Measurements from ENCODE around the gene CFAP43.
"Not testable (repeated sequence)": the region's sequence is repeated elsewhere in the genome, so short reads cannot be mapped to it uniquely, and the experiment has no call there.

CFAP43 gene

DNA sequence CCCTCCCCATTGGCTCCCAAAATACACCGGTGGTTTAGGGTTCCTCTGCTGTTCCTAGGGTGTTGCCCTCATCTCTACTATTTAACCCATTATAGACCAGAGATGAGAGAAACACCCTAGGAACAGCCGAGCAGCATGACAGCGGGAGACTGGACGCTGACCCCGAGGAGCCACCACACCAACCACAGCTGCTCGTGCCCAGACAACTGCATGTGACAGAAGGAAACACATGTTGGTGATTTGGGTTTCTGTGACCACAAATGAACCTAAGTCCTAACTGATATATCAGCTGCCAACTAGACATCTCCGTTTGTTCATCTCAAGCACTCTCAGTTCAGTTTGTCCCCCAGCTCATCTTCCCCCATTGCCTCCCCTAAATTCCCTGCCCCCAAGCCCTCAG is 13.4 kb downstream of the CFAP43 start:
- DNase-seq: no peak

DNA sequence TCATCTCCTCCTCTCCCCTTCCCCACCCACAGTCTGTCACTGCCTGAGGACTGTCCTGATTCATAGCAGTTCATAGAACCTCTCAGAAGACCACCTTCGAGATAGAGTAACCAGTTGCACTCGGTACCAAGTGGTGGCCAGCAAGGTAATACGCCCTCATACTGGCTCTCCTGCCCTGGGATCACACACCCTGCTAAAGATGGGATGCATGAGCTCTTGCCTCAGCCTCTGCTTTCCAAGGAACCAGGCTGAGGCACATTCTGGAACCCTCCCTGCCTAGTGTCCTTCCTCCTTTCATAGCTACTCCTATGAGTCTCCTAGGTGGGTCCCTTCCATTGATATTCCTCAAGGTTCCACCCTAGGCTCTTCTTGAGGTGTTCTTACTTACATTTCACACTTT is 15.5 kb downstream of the CFAP43 start:
- DNase-seq: no peak

DNA sequence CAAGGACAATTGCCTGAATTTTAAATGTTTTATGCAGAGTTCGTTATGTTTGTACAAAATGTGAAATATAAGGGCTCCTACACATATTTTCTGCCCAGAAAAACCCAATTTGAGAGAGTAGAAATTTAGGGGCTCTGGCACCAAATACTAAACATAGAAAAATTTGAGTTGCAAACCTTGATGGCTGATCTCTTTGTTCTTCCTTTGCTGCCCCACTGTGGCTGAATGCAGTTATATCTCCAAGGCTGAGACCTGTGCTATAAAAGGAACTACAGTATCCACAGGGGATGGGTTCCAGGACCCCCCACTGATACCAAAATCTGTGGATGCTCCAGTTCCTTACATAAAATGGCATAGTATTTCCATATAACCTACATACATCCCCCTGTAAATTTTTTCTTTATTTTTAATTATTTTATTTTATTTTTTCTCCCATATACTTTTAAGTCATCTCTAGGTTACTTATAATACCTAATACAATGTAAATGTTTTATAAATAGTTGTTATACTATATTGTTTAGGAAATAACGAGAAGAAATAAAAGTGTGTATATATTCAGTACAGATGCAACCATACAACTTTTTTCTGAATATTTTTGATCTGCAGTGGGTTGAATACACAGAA is 22.5 kb downstream of the CFAP43 start:
- peak; percentile 12 to 72 (median 29) for DNase-seq

DNA sequence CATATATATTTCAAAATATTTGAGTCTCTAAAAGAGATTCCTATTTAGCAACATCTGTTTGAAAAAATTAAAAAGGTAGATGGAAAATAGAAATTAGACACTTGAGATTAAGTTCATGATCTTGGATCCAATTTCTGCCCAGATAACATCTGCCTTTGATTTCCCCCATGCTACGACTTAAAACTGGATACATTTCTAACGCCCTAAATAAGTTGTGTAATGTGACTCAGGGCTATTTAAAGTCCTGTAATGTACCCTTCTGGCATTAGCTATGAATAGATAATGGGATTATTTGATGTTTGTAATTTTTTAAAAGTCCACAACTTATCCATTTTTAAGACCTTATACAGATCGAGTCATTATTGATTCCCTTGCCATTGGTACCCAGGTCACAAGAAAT is 23.4 kb downstream of the CFAP43 start:
- no peak for DNase-seq

DNA sequence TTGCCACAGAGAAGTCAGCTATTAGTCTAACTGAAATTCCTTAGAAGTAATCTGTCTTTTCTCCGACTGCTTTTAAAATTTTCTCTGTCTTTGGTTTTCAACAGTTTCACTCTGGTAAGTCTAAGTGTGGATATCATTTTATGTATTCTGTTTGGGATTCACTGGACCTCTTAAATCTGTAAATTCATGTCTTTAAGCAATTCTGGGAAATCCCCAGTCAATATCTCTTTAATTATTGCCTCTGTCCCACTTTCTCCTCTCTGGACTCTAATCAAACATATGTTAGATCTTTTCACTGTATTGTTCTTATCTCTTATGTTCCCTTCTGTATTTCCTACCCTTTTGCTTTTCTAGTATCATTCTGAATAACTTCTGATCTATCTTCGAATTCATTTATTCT is 29.9 kb downstream of the CFAP43 start:
- DNase-seq: no peak

DNA sequence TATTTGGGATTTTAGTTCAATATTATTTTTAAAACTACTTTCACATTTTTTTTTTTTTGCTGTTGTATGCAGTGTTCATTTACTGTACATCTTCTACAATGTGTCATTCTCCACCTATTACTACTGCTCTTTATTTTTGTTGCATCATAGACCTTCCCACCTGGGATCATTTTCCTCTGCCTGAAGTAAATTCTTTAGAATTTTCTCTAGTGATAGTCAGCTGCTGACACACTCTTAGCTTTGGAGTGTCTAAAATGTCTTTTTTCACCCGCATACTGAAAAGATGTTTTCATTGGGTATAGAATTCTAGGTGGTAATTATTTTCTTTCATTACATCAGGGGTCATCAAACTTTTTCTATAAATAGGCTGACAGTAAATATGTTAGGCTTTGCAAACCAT is 30.5 kb downstream of the CFAP43 start:
- DNase-seq: no peak

DNA sequence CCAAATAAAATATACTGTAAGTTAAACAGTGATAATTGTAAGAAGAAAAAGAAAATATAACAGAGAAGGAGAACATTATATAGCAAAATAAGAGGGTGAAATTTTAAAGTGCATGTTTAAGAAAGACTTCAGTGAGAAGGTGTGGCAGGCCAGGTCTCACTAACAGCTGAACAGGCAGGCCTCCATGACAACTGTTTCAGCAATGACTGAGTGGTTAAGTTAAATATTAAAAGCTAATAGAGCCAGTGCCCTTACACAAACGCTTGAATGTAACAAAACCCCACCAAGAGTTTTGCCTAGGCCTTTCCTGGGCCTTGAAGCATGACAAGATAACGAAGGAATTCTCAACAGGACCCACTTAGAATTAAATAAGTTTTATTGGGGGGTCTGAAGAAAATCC is 32.6 kb downstream of the CFAP43 start:
- no peak for DNase-seq

DNA sequence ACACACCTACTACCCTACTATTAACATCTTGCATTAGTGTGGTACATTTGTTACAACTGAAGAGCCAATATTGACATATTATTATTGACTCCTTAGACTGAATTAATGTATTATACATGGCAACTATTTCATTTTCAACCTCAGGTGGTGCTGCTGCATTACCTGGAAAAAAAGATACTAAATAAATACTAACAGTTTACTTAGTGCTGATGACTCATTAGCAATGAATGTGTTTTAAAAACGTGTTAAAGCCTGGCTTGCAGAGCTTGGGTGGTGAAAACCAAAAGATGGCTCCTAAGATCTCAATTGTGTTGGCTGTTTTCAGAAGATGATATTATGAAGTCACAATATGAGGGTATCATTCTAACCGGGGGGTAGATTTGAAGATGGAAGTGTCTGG is 34.8 kb downstream of the CFAP43 start:
- peak in 2 of 3 experiments; percentile 5 to 51 for DNase-seq

DNA sequence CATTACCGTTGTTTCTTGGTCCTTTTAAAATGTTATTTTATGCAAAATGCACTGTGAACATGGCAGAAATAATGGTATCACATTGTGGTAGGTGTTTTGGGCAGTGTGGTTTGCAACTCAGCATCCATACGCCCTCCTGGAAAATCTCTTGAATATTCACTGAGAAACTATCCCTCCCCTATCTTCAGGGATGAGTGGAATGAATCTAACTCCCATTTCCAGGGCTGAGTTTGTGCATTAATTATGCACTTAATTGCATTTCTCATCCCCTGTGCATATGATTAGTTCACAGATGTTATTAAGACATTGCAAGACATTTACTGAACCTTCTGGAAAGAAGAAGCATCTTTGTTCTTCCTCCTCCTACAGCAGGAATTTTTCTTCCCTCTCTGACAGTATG is 36.5 kb downstream of the CFAP43 start:
- no peak for DNase-seq

DNA sequence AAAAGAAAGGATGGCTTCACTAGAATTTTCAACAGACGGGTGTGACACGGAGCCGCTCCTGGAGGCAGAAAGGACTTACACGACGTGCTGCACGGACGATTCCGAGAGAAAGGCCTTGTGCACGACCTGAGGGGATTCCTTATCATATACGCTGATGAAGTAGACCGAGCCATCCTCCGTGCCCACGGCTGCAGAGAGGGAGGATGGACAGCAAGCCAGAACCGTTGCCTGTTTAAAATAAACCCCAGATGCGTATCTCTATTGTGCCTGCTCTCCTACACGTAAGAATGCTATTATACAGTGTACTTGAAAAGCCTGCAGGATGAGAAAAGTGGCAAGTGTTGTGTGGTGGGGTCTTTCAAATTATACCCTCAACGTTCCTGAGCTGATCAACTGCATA is 38.4 kb downstream of the CFAP43 start:
- no peak for DNase-seq

DNA sequence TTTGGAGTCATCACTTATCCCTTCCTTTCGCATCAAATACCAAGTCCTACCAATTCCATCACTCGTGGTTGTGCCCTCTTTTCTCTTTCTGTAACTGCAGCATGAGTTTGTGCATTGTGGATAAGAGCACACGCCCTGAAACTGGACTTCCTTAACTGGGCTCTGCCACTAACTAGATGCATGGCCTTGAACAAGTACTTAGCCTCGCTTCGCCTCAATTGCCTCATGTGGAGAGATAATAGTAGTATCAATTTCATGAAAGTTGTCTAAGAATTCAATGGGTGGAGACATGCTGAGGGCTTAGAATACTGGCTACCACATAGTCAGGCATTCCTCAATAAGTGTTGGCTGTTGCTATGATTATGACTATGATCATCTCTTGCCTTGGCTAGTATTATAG is 41.5 kb downstream of the CFAP43 start:
- DNase-seq: peak in 1 of 3 experiments; percentile 4

DNA sequence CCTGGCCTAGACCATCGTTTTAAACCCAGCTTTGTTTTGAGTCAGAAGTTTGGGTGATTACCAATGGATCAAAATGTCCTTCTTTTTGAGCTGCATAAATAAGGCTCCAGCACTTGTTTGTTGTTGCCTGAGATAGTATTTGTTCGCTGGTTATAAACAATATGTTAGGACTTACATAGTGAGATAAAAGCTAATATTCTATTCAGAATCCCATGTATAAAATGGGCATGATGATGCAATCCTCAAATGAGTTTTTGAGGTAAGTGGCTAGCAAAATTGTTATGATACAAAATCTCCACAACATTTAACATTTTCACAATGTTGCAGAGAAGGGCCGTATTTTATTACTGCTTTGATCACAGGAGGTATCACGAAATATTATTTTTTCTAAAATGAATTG is 48.5 kb downstream of the CFAP43 start:
- DNase-seq: no peak

DNA sequence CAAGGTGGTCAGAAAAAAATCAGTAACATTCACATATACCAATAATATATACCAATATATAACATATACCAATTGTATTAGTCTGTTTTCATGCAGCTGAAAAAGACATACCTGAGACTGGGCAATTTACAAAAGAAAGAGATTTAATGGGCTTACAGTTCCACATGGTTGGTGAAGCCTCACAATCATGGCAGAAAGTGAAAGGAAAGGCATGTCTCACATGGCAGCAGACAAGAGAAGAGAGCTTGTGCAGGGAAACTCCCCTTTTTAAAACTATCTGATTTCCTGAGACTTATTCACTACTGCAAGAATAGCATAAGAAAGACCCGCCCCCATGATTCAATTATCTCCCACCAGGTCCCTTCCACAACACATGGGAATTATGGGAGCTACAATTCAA is 58.0 kb downstream of the CFAP43 start:
- not testable (repeated sequence) for DNase-seq

DNA sequence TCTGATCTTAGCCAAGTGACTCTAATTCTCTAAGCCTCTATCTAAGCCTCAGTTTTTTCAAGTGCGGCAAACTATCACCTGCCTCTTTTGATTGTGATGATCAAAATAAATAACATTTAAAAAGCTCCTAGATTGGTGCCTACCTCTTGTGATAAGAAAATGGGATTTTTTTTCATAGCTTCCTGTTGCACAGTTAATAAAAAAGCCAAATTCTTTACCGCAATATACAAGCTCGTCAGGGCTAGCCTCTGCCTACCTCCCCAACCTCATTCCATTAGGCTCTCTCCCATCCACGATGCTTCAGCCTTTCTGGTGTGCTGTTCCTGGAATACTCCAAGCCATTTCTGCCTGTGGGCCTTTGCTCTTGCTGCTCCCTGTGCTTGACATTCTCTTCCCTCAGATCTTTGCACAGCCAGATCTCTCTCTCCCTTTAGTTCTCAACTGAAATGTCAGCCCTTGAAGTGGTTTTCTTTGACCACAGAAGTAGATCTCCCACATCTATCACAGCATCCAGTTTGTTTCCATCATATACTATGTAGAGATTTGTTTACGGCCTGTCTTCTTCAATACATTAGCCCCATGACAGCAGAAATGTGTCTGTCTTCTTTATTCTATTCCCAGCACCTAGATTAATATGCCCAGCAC is 61.4 kb downstream of the CFAP43 start:
- DNase-seq: no peak

DNA sequence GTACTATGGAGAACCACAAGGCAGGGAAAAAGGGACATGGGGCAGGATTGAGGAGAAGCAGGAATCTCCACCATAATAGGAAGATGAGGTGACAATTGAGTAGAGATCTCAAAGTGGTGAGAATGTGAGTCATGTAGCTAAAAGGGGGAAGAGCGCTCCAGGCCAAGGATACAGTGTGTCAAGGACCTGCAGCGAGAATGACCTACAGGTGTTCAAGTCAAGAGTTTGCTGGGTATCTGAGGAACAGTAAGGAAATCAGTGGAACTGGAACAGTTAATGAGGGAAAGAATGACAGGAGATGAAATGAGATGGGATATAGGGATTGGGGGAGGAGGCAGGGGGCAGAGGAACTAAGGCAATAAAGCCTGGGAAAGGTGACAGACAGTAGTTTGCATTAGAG is 76.6 kb downstream of the CFAP43 start:
- no peak for DNase-seq

DNA sequence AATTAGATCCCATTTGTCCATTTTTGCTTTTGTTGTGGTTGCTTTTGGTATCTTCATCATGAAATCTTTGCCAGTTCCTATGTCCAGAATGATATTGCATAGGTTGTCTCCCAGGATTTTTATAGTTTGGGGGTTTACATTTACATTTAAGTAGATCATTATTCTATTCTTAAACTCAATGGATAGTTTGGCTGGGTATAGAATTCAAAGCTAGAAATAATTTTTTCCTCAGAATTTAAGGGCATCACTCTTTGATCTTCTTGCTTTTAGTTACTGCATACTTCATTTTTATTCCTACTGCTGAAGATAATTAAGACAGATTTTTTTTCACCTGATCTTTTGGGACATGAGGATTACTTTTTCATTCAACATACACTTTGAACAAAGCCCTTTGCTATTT is 80.4 kb downstream of the CFAP43 start:
- no peak for DNase-seq

DNA sequence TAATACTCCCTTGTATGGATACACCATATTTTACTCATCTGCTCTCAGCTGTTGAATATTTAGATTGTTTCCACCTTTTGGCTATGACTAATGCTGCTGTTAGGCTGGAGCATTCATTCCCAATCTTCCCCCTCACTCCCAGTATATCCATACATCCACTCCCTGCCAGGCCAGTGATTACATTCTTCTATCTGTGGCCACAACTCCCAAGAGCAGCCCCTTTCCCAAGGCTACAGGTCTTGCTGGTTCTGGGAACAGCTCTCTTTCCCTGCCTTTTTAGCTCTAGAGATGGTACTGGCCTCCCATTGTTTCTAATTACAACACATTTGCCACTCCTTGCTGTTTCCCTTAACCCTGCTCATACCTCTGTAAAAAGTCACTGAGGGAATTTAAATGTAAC is 82.0 kb downstream of the CFAP43 start:
- DNase-seq: no peak

DNA sequence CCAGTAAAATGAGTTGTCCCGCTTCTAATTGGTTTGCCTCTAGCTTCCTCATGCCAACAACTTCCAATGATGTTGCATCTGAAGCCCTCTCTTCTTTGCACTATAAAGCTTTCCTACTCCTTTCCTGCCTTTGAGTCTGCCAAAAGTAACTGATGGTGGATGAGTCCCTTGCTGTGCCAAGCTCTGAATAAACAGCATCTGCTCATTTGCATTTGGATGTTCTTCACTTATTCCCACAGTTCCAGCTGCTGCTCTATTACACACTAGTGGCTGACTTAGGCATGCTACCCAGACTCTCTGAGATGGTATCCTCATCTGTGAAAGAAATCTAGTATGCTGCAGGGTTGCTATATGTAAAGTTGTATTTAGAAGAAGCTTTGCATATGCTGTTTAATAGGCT is 85.3 kb downstream of the CFAP43 start:
- no peak for DNase-seq

DNA sequence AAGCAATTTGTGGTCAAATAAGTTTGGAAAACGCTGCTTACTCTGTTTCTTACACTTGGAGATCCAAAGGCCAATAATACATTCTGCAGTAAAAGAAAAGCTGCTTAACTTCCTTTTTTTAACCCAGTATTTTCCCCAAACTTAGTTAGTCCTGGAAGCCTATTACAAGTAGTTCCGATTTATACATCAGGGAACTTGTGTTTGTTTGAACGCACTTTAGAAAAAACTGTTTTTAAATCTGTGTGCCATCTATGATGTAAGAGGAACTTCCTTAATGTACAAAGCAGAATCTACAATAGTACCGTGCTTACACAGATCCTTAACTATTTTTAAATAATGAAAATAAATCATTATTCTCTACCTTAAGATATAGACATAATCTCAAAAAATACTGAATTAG is 87.2 kb downstream of the CFAP43 start:
- no peak for DNase-seq

DNA sequence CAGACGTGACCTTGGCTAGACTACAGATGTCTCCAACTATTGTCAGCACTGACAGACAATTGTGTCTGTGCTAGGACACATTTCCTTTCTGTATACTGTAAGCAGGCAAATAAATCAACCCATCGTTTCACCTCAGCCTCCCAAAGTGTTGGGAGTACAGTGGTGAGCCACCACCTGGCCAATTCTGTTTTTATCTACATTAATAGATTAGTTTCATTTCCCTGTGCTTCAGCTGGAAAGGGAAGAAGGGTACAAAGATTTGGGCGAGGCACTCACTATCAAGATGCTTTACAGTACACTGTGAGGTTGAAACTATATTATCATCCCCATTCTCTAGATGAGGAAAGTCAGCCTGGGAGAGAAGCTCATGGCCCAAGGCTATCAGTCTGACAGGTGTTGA is 88.3 kb downstream of the CFAP43 start:
- DNase-seq: no peak

DNA sequence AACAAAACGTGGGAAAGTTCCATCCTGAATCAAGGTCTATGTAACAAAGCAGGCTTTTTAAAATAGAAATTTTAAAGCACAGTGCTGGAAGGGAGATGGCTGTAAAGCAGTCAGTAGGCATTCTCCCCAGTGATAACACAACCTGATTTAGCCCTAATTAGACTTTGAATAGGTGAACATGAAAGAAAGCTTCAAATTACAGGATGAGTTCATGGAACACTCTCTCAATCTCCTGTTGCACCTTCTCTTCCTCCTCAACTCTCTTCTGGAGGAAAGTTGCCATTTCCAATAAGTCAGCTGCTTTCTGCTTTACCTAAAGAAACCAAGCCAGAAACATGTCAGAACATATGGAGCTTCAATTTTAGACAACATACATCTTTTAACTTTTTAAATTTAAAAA is 90.1 kb downstream of the CFAP43 start:
- no peak for DNase-seq

DNA sequence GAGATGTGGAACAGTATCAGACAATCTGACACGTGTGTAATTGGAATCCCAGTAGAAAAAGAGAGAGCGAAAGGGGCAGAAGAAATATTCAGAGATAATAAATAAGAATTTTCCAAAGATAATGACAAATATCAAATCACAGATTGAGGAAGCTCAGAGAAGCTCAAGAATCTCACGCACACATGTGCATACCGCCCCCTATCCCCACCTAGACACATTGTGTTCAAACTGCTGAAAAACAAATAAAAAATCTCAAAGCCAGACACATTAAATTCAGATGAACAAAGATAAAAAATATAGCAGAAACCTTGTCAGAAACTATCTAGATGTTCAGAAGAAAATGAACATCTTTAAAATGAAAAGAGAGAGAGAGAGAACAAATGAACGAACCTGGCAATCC is 92.9 kb downstream of the CFAP43 start:
- DNase-seq: no peak

DNA sequence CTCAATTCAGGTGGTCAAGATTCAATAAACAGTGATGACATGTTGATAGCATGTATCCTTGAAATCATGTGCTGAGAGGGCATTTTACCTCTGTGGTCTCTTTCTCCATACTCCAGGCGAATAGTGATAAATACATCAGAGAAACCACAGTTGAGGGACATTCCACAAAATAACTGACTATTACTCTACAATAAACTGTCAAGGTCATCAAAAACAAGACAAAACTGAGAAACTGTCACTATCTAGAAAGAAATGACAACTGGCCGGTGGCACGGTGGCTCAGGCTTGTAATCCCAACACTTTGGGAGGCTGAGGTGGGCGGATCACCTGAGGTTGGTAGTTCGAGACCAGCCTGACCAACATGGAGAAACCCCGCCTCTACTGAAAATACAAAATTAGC is 94.0 kb downstream of the CFAP43 start:
- no peak for DNase-seq

DNA sequence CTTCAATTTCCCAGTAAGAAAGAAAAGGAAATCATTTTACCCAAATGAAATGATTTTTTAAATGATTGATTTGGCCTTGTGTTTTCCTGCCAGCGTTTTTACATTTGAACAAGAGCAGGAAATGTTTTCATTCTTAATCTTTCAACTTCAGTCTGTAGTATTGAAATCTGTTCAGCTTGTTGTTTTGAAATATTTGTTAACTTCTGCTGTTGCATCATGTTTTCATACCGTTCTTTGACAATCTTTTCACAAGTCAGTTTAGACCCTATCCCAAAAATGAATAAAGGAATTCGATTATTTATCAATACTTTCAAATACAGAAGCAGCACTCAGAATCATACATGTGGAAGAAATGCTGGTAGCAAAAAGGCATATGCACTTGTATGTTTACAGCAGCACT is 102.1 kb downstream of the CFAP43 start:
- no peak for DNase-seq

DNA sequence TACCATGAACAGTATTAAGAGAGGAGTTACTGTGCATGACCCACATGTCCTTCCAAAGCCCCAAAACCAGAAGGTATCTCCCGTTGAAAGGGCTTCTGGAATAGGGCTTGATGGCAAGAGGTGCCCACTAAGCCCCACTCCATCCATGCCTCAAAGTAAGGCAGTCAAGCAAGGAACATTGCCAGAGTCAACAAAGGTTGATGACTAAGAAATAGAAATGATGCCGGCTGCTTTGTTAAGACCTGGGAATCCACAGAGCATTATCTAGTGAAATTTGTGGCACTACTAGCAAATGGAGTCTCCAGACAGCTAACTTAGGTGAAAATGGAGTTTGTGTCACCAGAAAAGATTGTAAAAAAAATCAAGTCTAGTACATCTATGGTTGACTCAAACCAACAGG is 104.0 kb downstream of the CFAP43 start:
- DNase-seq: no peak

All from NCI-H1417 (cell line).